LoVo (cell line): ENCODE data around the gene PNMT.

ENCODE experiments used
- DNase-seq: peaks from one replicate; pipeline ENCODE4 v3.0.0-alpha.2; 2016; ENCODE audit warnings: low spot score

The PNMT gene

GRCh38 chr17:39633570-39634183, 34.6 kb upstream of the PNMT start:
- no peak for DNase-seq

- peak; percentile 53 for DNase-seq
Observed at GRCh38 chr17:39634384-39634871, 33.8 kb upstream of the PNMT start.

GRCh38 chr17:39635614-39636176, 32.6 kb upstream of the PNMT start:
- DNase-seq = no peak

GRCh38 chr17:39636587-39636926, 31.7 kb upstream of the PNMT start:
- no peak for DNase-seq

- DNase-seq = peak; percentile 84
Observed at GRCh38 chr17:39636927-39637736, 31.1 kb upstream of the PNMT start, which contains the start of gene STARD3. Gene STARD3, plus strand, starts transcription at chr17:39637144. Its CDS starts 16,388 bp downstream, at chr17:39653532.

- DNase-seq = no peak
Observed at GRCh38 chr17:39638317-39638716, 29.9 kb upstream of the PNMT start.

- no peak for DNase-seq
Observed at GRCh38 chr17:39639043-39639442, 29.2 kb upstream of the PNMT start.

- no peak for DNase-seq
Observed at GRCh38 chr17:39639566-39640458, 28.4 kb upstream of the PNMT start.

- DNase-seq = no peak
Observed at GRCh38 chr17:39640591-39641031, 27.6 kb upstream of the PNMT start.

GRCh38 chr17:39641097-39641496, 27.2 kb upstream of the PNMT start:
- no peak for DNase-seq

- DNase-seq = no peak
Observed at GRCh38 chr17:39641883-39642282, 26.4 kb upstream of the PNMT start.

GRCh38 chr17:39642291-39643074, 25.8 kb upstream of the PNMT start:
- no peak for DNase-seq

- DNase-seq = no peak
Observed at GRCh38 chr17:39643271-39643670, 25.0 kb upstream of the PNMT start.

GRCh38 chr17:39647256-39647655, 21.0 kb upstream of the PNMT start:
- DNase-seq = no peak

GRCh38 chr17:39648616-39649366, 19.5 kb upstream of the PNMT start:
- no peak for DNase-seq

- DNase-seq = no peak
Observed at GRCh38 chr17:39650121-39650579, 18.1 kb upstream of the PNMT start.

- no peak for DNase-seq
Observed at GRCh38 chr17:39651923-39652586, 16.2 kb upstream of the PNMT start.

- no peak for DNase-seq
Observed at GRCh38 chr17:39652587-39653315, 15.5 kb upstream of the PNMT start.

GRCh38 chr17:39653316-39653661, 15.0 kb upstream of the PNMT start:
- no peak for DNase-seq
